CD4-positive, alpha-beta T cell (primary cell): ENCODE results near the gene TMEM43. TPM values are rescaled to one million over a fixed set of nuclear protein-coding genes. Genes with fewer than 3 reads are reported as not detected.
"Not testable (repeated sequence)": the region's sequence is repeated elsewhere in the genome, so short reads cannot be mapped to it uniquely, and the experiment has no call there.

ENCODE experiments used
- ATAC-seq: fragments of 200-7000 bp; cut with Tn5 transposase; one replicate; pipeline ENCODE4 v1.10.0; 2022; ENCODE audit warnings: mild to moderate bottlenecking; ENCODE audit not compliant: poor library complexity
- CTCF ChIA-PET: fragments of 350-600 bp; sonication (Branson Sonifier 250); formaldehyde crosslinking; loops from one replicate; lab custom pipeline; 2021; ENCODE audit warnings: antibody characterized with exemption, inconsistent platforms; lab: Charles Lee
- POLR2A ChIA-PET: fragments of 350-600 bp; sonication (Branson Sonifier 250); formaldehyde crosslinking; loops from one replicate; lab custom pipeline; 2021; ENCODE audit warnings: antibody characterized with exemption, inconsistent platforms; lab: Charles Lee
- DNase-seq, 14 experiments: peaks; one replicate each; pipeline ENCODE4 v3.0.0-alpha.2; 2013 to 2020; ENCODE audit warnings: mixed read lengths in 2 of 14
- H3K27ac ChIP-seq, 2 donors: one replicate each; pipeline versions ENCODE4 v1.5.1 to v1.7.0; 2013; ENCODE audit warnings: low read length in 2 of 2, low read depth in 1 of 2, mild to moderate bottlenecking in 1 of 2
- H3K27me3 ChIP-seq, 2 experiments: 1 replicate in 1 of 2; 2 replicates in 1 of 2; pipeline versions ENCODE4 v1.6.1 to v1.7.0; 2013; ENCODE audit warnings: low read length in 2 of 2, control low read depth in 1 of 2, mild to moderate bottlenecking in 1 of 2, moderate library complexity in 1 of 2; ENCODE audit not compliant: insufficient read depth in 2 of 2, control insufficient read depth in 1 of 2
- H3K36me3 ChIP-seq: one replicate; pipeline ENCODE4 v1.6.1; 2013; ENCODE audit warnings: low read length, control low read depth; ENCODE audit not compliant: insufficient read depth
- H3K4me1 ChIP-seq: one replicate; pipeline ENCODE4 v1.6.1; 2013; ENCODE audit warnings: low read length, control low read depth; ENCODE audit not compliant: insufficient read depth
- H3K4me3 ChIP-seq: one replicate; pipeline ENCODE4 v1.5.1; 2013; ENCODE audit warnings: mild to moderate bottlenecking, low read length, moderate library complexity
- H3K9me3 ChIP-seq, 2 experiments: 1 replicate in 1 of 2; 2 replicates in 1 of 2; pipeline versions ENCODE4 v1.6.1 to v1.7.0; 2013; ENCODE audit warnings: low read length in 2 of 2, mild to moderate bottlenecking in 2 of 2, control low read depth in 1 of 2, moderate library complexity in 1 of 2; ENCODE audit not compliant: control insufficient read depth in 1 of 2, insufficient read depth in 1 of 2
- H3K27ac Mint-ChIP-seq: one replicate; pipeline ENCODE4 v1.8.0; 2020; ENCODE audit warnings: mixed read lengths
- H3K27me3 Mint-ChIP-seq: one replicate; pipeline ENCODE4 v1.8.0; 2021; ENCODE audit warnings: mixed read lengths
- H3K36me3 Mint-ChIP-seq: one replicate; pipeline ENCODE4 v1.8.0; 2021; ENCODE audit warnings: low read depth, mixed read lengths
- H3K4me1 Mint-ChIP-seq: one replicate; pipeline ENCODE4 v1.8.0; 2021; ENCODE audit warnings: low read depth, mixed read lengths
- H3K4me3 Mint-ChIP-seq: one replicate; pipeline ENCODE4 v1.8.0; 2020; ENCODE audit warnings: mild to moderate bottlenecking, mixed read lengths
- H3K9me3 Mint-ChIP-seq: one replicate; pipeline ENCODE4 v1.8.0; 2020; ENCODE audit warnings: mixed read lengths
- intact Hi-C, 2 experiments: fragments of 100-400 bp; cut with DNase I in 1 of 2; cut with micrococcal nuclease in 1 of 2; formaldehyde crosslinking; loops; one replicate each; pipeline versions ENCODE4 v1.15.1 to v1.9.0; 2023 to 2025; cut with DNase I, micrococcal nuclease
- total RNA-seq, 174 experiments: library from RNA in 2 of 174; stranded (reverse) in 2 of 174; gene quantifications; one replicate each; pipeline ENCODE4 v1.2.3 and lab custom pipeline; 2021 to 2026
- TF ChIP-seq, protein P1 (sequence below): fragments of 200-600 bp; IDR thresholded peaks from one replicate; pipeline ENCODE4 v1.8.0; 2022; ENCODE audit warnings: antibody characterized with exemption, mild to moderate bottlenecking

Gene TMEM43
- total RNA-seq, 2 experiments from 2014 or later, result 24.8 to 27.6 TPM

DNA sequence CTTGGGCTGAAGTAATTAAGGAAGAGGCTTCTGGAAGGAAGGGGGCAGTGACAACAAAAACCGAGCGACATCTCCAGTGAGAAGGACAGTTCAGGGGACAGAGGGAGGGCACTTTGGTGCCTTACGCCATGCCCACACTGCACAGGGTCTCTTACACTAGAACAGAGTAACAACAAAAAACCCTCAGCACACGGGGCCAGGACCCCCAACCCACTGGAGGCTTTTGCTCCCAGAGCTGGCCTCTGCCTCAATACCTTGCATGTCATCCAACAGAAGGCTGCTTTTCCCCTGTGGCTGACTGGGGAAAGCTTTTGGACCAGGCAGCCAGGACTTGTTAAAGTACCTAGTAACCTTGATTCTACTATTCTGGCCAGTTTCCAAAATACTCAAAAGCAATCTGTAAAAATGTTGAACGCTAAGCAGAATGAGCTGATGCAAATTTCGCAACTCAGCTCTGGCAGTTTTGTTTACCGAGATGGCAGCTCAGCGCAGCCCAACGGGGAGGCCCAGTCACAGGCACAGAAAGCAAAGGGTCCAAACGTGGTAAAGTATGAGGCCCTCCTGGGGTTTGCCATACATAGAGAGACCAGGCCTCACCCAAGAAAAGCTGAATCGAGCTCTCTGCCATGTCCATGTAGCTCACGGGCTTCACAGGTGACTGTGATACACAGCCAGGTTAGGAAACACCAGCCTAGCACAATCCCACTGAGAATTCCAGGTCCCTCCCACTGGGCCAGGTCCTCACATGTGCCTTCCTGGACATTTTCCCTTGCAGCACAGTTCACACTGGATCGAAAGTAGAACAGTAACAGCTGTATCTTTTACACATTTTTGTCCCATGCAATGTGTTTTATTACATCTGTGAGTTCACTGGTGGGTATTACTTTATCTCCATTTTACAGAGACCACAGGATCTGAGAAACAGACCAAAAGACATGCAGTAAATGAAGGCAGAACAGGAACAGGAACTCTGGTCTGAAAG, 6.2 kb upstream of the TMEM43 start:
- intact Hi-C loops, result loop anchor here in 1 of 2 experiments (5.0 kb wide), 1 partner anchor 814 kb away; no protein-coding TSS in a partner anchor
- Histone ChIP-seq H3K4me3 (no peak overlapping the region), H3K9me3 (no peaks in the 10 kb centered on the region), H3K27me3 (no peaks in the 10 kb centered on the region), H3K27ac (no peak overlapping the region), H3K36me3 (peaks cover 35% of the 10 kb centered on the region), H3K4me1 (peaks cover 14% of the 10 kb centered on the region)
- TF ChIP-seq, protein P1, sequence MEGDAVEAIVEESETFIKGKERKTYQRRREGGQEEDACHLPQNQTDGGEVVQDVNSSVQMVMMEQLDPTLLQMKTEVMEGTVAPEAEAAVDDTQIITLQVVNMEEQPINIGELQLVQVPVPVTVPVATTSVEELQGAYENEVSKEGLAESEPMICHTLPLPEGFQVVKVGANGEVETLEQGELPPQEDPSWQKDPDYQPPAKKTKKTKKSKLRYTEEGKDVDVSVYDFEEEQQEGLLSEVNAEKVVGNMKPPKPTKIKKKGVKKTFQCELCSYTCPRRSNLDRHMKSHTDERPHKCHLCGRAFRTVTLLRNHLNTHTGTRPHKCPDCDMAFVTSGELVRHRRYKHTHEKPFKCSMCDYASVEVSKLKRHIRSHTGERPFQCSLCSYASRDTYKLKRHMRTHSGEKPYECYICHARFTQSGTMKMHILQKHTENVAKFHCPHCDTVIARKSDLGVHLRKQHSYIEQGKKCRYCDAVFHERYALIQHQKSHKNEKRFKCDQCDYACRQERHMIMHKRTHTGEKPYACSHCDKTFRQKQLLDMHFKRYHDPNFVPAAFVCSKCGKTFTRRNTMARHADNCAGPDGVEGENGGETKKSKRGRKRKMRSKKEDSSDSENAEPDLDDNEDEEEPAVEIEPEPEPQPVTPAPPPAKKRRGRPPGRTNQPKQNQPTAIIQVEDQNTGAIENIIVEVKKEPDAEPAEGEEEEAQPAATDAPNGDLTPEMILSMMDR, result no peak
- POLR2A ChIA-PET, result interaction anchor here (1.0 kb wide), 1 partner anchor 60 kb away, joined by 3 read pairs; the partner anchor contains the start of genes LSM3 and XPC
- ATAC-seq (no peak), DNase-seq (no peak)
- H3K4me1 Mint-ChIP-seq, result peaks cover 29% of the 10 kb centered on the region
- no peak overlapping the region for H3K27ac Mint-ChIP-seq
- H3K9me3 Mint-ChIP-seq, result no peaks in the 10 kb centered on the region
- peaks cover 56% of the 10 kb centered on the region for H3K36me3 Mint-ChIP-seq
- no peaks in the 10 kb centered on the region for H3K27me3 Mint-ChIP-seq
- H3K4me3 Mint-ChIP-seq, result no peak overlapping the region
- CTCF ChIA-PET, result interaction anchor here (1.2 kb wide), 1 partner anchor 26 kb away, joined by 3 read pairs; no protein-coding TSS in a partner anchor

- no peak overlapping the region for H3K27ac Mint-ChIP-seq
- no peak for ATAC-seq
- H3K4me3 ChIP-seq, result no peak overlapping the region
- ChIA-PET POLR2A (no interaction called here), CTCF (no interaction called here)
- H3K4me1 Mint-ChIP-seq, result peaks cover 35% of the 10 kb centered on the region
- H3K27ac ChIP-seq, result no peak overlapping the region
- peaks cover 53% of the 10 kb centered on the region for H3K36me3 Mint-ChIP-seq
- H3K4me1 ChIP-seq, result peaks cover 20% of the 10 kb centered on the region
- no peaks in the 10 kb centered on the region for H3K27me3 ChIP-seq
- intact Hi-C loops, result loop anchor here (5.0 to 10.0 kb wide), 6 partner anchors 222 to 945 kb away; partner anchors contain the start of genes HDAC11 (in 1 of the 2), MRPS25 (in 1 of the 2) and NR2C2 (in 1 of the 2)
- peaks cover 26% of the 10 kb centered on the region for H3K36me3 ChIP-seq
- no peaks in the 10 kb centered on the region for H3K27me3 Mint-ChIP-seq
- TF ChIP-seq, protein P1, result no peak
- no peaks in the 10 kb centered on the region for H3K9me3 Mint-ChIP-seq
- no peak for DNase-seq
- H3K9me3 ChIP-seq, result no peaks in the 10 kb centered on the region
- H3K4me3 Mint-ChIP-seq, result no peak overlapping the region
Measured at GRCh38 chr3:14119651-14120050, 5.2 kb upstream of the TMEM43 start.

DNA sequence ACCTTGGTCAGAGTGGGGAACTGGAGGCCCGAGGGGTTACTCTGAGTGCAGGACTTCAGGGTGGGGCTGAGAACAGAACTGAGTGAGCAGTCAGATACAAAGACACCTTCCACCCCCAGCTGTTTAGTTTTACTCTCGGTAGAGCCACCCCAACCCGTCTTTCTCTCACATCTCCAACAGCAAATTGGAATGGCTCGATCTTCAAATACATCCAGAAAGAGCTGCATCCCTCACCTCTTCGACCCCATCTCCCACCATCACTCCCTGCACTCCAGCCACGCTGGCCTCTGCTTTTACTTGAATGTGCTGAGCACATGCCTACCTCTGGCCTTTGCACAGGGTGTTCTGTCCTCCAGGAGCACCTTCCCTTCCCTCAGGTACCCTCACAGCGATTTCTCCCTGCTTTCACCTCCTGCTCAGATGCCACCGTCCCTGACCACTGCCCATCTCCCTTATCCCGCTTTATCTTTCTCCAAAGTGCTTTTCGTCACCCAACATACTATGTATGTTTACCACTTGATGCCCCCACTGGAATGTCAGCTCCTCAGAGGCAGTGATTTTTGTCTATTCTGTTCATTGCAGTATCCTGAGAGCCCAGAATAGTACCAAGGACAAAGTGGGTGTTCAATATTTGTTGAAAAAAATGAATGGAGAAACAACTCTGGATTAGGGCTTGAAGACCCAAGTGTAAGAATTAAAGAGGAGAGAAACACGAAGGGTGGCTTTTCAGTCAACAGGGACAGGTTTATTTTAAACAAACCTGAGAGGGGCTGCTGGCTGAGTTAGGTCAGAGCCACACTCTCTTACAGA, 4.5 kb upstream of the TMEM43 start:
- peaks cover 20% of the 10 kb centered on the region for H3K36me3 ChIP-seq
- peaks cover 21% of the 10 kb centered on the region for H3K4me1 ChIP-seq
- no peak overlapping the region for H3K27ac ChIP-seq
- no peaks in the 10 kb centered on the region for H3K27me3 ChIP-seq
- H3K27ac Mint-ChIP-seq, result no peak overlapping the region
- no peaks in the 10 kb centered on the region for H3K27me3 Mint-ChIP-seq
- CTCF ChIA-PET, result no interaction called here
- H3K9me3 ChIP-seq, result no peaks in the 10 kb centered on the region
- H3K9me3 Mint-ChIP-seq, result no peaks in the 10 kb centered on the region
- peaks cover 39% of the 10 kb centered on the region for H3K4me1 Mint-ChIP-seq
- ATAC-seq (no peak), DNase-seq (no peak)
- intact Hi-C loops, result loop anchor here (5.0 to 10.0 kb wide), 5 partner anchors 223 to 944 kb away; partner anchors contain the start of genes HDAC11 (in 1 of the 2), MRPS25 (in 1 of the 2) and NR2C2 (in 1 of the 2)
- H3K4me3 ChIP-seq, result no peak overlapping the region
- POLR2A ChIA-PET, result no interaction called here
- TF ChIP-seq, protein P1, result no peak
- peaks cover 53% of the 10 kb centered on the region for H3K36me3 Mint-ChIP-seq
- no peak overlapping the region for H3K4me3 Mint-ChIP-seq

GRCh38 chr3:14120921-14121448, 3.9 kb upstream of the TMEM43 start:
- H3K4me3 ChIP-seq, H3K27me3 ChIP-seq, H3K4me3 Mint-ChIP-seq, ATAC-seq, POLR2A ChIA-PET, H3K27ac Mint-ChIP-seq, DNase-seq, H3K9me3 Mint-ChIP-seq, H3K9me3 ChIP-seq, CTCF ChIA-PET, H3K27me3 Mint-ChIP-seq, H3K27ac ChIP-seq: not testable (repeated sequence)
- peaks cover 13% of the 10 kb centered on the region for H3K36me3 ChIP-seq
- intact Hi-C loops, result loop anchor here (5.0 to 10.0 kb wide), 5 partner anchors 224 to 944 kb away; partner anchors contain the start of genes HDAC11 (in 1 of the 2), MRPS25 (in 1 of the 2) and NR2C2 (in 1 of the 2)
- Mint-ChIP-seq H3K4me1 (peaks cover 45% of the 10 kb centered on the region), H3K36me3 (peaks cover 53% of the 10 kb centered on the region)
- peaks cover 28% of the 10 kb centered on the region for H3K4me1 ChIP-seq
